ENCODE data around the gene PTGIR.

PTGIR gene

GRCh38 chr19:46598372-46598917, 26.4 kb downstream of the PTGIR start:
- no peak for DNase-seq

- no peak for DNase-seq
Measured at GRCh38 chr19:46596008-46596407, 28.9 kb downstream of the PTGIR start.

- no peak for DNase-seq
Measured at GRCh38 chr19:46591870-46592269, 33.0 kb downstream of the PTGIR start.

- DNase-seq: no peak
Measured at GRCh38 chr19:46591254-46591653, 33.6 kb downstream of the PTGIR start.

GRCh38 chr19:46587861-46588260, 37.0 kb downstream of the PTGIR start:
- DNase-seq: no peak

- DNase-seq: peak; percentile 20
Measured at GRCh38 chr19:46586294-46586693, 38.6 kb downstream of the PTGIR start.

GRCh38 chr19:46585539-46585938, 39.4 kb downstream of the PTGIR start:
- no peak for DNase-seq

GRCh38 chr19:46580247-46580646, 44.6 kb downstream of the PTGIR start:
- DNase-seq: no peak

- no peak for DNase-seq
Measured at GRCh38 chr19:46579361-46579879, 45.5 kb downstream of the PTGIR start.

GRCh38 chr19:46578450-46578849, 46.4 kb downstream of the PTGIR start:
- DNase-seq: no peak

- no peak for DNase-seq
Measured at GRCh38 chr19:46574533-46574932, 50.4 kb downstream of the PTGIR start.

- no peak for DNase-seq
Measured at GRCh38 chr19:46573679-46574498, 51.0 kb downstream of the PTGIR start.

GRCh38 chr19:46571495-46571894, 53.4 kb downstream of the PTGIR start:
- DNase-seq: peak; percentile 14
